Chondrocyte (in vitro differentiated cells): Measurements from ENCODE around the gene OOSP4A. TPM values are rescaled to one million over a fixed set of nuclear protein-coding genes. Genes with fewer than 3 reads are reported as not detected.

ENCODE experiments used
- DNase-seq: peaks from one replicate; pipeline ENCODE4 v3.0.0; 2021; ENCODE audit warnings: mixed read lengths, low spot score
- H3K27ac Mint-ChIP-seq: one replicate; pipeline ENCODE4 v1.8.0; 2021; ENCODE audit warnings: mild to moderate bottlenecking, moderate library complexity, mixed read lengths; ENCODE audit not compliant: unreplicated experiment
- H3K27me3 Mint-ChIP-seq: 2 replicates; pipeline ENCODE4 v1.8.0; 2021; ENCODE audit warnings: low read depth, mixed read lengths
- H3K36me3 Mint-ChIP-seq: 2 replicates; pipeline ENCODE4 v1.8.0; 2021; ENCODE audit warnings: low read depth, mixed read lengths
- H3K4me1 Mint-ChIP-seq: 2 replicates; pipeline ENCODE4 v1.8.0; 2021; ENCODE audit warnings: low read depth, mild to moderate bottlenecking, mixed read lengths
- H3K4me3 Mint-ChIP-seq: one replicate; pipeline ENCODE4 v1.8.0; 2021; ENCODE audit warnings: mild to moderate bottlenecking, moderate library complexity, mixed read lengths; ENCODE audit not compliant: unreplicated experiment
- H3K9me3 Mint-ChIP-seq: 2 replicates; pipeline ENCODE4 v1.8.0; 2021; ENCODE audit warnings: low read depth, mixed read lengths
- total RNA-seq: library from RNA; stranded (reverse); gene quantifications from 3 replicates; pipeline ENCODE4 v1.2.1, GENCODE V29; 2021
- TF ChIP-seq, protein P1 (sequence below): fragments of 200-600 bp; sonication (generic); IDR thresholded peaks from 2 replicates; pipeline ENCODE4 v1.5.0; 2021; ENCODE audit warnings: antibody characterized with exemption, mild to moderate bottlenecking, moderate library complexity

The OOSP4A gene
- total RNA-seq, 1 donor from 2014 or later = not detected

DNA sequence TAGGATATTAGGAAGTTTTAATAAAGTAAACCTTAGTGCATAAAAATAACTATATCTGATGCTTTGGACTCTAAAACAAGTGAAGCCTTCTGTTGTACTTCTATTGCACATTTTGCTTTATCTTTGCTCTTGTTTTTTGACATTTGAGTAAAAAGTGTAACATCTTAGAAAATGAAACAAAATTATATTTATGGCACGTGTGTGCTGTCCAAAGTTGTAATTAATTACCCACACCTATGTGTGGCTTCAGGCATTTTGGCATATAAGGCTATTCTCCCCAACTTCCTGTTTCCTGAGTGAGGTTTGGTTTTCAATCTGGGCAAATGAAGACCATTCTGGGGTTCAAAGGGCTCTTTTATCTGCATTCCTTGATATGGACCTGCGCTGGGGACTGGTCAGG is 25.7 kb upstream of the OOSP4A start, which contains the start of gene OOSP1:
OOSP1 (plus strand) TSS at position 301 of the 400 bp plus-strand sequence; CDS start at position 324, 23 bp downstream.
- DNase-seq = no peak
- Mint-ChIP-seq H3K4me1 (no peaks in the 10 kb centered on the region), H3K36me3 (no peaks in the 10 kb centered on the region), H3K4me3 (no peak within 1 kb of the TSS), H3K27ac (no peak within 1 kb of the TSS), H3K9me3 (no peaks in the 10 kb centered on the region), H3K27me3 (peaks cover 8% of the 10 kb centered on the region)
- TF ChIP-seq, protein P1, sequence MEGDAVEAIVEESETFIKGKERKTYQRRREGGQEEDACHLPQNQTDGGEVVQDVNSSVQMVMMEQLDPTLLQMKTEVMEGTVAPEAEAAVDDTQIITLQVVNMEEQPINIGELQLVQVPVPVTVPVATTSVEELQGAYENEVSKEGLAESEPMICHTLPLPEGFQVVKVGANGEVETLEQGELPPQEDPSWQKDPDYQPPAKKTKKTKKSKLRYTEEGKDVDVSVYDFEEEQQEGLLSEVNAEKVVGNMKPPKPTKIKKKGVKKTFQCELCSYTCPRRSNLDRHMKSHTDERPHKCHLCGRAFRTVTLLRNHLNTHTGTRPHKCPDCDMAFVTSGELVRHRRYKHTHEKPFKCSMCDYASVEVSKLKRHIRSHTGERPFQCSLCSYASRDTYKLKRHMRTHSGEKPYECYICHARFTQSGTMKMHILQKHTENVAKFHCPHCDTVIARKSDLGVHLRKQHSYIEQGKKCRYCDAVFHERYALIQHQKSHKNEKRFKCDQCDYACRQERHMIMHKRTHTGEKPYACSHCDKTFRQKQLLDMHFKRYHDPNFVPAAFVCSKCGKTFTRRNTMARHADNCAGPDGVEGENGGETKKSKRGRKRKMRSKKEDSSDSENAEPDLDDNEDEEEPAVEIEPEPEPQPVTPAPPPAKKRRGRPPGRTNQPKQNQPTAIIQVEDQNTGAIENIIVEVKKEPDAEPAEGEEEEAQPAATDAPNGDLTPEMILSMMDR = no peak

DNA sequence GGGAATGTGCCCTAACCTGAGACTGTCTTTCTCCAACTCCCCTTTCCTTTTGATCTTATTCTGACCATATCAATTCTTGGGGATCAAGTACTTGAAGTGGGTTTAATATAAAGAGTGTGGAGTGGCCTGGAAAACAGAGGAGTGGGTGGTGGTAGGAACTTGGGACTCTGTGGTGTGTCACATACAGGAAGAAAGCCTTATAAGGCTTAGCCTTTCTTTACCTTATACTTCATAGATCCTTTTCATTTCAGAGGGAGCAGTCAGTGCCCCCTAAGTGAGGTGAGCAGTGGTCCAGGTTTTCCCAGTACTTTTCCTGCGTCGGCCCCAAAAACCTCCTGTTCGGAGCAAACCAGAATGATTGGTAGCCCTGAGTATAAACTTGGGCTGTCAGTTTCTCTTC is 25.1 kb upstream of the OOSP4A start:
- TF ChIP-seq, protein P1 = no peak
- no peaks in the 10 kb centered on the region for H3K9me3 Mint-ChIP-seq
- no peak overlapping the region for H3K4me3 Mint-ChIP-seq
- no peaks in the 10 kb centered on the region for H3K36me3 Mint-ChIP-seq
- no peak for DNase-seq
- H3K27ac Mint-ChIP-seq = no peak overlapping the region
- no peaks in the 10 kb centered on the region for H3K4me1 Mint-ChIP-seq
- peaks cover 8% of the 10 kb centered on the region for H3K27me3 Mint-ChIP-seq

DNA sequence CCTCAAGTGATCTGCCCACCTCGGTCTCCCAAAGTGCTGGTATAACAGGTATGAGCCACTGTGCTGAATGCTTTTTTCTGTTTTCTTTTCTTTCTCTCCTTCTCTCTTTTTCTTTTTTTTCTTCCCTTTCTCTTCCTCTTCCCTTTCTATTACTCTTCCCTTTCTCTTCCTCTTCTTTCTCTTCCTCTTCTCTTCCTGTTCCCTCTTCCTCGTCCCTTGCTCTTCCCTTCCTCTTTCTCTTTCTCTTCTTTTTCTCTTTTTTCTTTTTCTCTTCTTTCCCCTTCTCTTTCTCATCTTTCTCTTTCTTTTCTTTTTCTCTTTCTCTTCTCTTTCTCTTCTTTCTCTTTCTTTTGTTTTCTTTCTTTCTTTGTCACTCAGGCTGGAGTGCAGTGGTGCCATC is 24.4 kb upstream of the OOSP4A start:
- DNase-seq = no peak
- TF ChIP-seq, protein P1 = no peak
- Mint-ChIP-seq H3K4me3 (no peak overlapping the region), H3K36me3 (no peaks in the 10 kb centered on the region), H3K27ac (no peak overlapping the region), H3K4me1 (no peaks in the 10 kb centered on the region), H3K9me3 (no peaks in the 10 kb centered on the region), H3K27me3 (peaks cover 8% of the 10 kb centered on the region)

DNA sequence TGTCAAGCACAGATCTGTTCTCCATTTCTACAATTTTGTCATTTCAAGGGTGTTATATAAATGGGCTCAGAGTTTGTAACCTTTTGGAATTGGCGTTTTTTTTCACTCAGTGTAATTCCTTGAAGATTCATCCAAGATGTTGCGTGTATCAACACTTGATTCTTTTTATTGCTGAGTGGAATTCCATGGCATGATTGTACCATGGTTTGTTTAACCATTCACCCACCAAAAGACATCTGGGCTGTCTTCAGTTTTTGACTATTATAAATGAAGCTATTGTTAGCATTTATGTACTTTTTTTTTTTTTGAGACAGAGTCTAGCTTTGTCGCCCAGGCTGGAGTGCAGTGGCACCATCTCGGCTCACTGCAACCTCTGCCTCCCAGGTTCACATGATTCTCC is 22.7 kb upstream of the OOSP4A start:
- Mint-ChIP-seq H3K27ac (no peak overlapping the region), H3K27me3 (peaks cover 8% of the 10 kb centered on the region), H3K36me3 (no peaks in the 10 kb centered on the region), H3K4me3 (no peak overlapping the region), H3K9me3 (no peaks in the 10 kb centered on the region), H3K4me1 (peaks cover 3% of the 10 kb centered on the region)
- TF ChIP-seq, protein P1 = no peak
- DNase-seq = no peak

DNA sequence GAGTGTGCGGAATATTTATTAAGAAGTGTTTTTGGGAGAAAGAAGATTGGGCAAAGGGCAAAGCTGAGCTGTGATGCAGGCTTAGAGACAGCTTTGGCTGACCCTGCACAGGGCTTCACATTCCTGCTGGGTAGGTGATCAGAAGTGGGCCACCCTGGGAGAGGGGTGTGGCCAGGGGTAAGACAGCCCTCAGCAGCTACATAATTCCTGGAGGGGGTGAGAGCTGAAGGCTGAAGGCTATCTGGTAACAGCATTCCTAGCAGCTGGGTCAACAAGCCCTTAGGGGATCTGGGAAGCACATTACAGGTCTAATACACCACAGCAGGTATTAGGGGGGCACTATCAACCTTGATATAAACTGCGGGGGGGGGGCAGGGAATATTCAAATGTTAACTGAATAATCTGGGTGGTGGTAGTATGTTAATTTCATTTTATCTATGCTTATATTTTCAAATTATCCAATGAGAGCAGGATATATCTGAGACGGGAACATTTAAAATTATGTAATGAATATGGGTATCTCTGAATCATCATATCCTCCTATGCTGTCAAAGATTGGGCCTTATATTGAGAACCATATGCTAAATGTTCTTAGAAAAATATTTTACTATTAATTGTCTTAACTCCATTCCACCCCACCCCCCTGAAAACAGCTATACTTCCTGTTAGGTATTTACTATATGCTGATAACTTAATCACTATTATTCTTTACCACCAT is 19.7 kb upstream of the OOSP4A start:
- Mint-ChIP-seq H3K4me1 (peaks cover 3% of the 10 kb centered on the region), H3K27ac (no peak overlapping the region), H3K27me3 (peaks cover 10% of the 10 kb centered on the region), H3K9me3 (no peaks in the 10 kb centered on the region), H3K36me3 (no peaks in the 10 kb centered on the region), H3K4me3 (no peak overlapping the region)
- DNase-seq = no peak
- TF ChIP-seq, protein P1 = no peak
